GM12874 (cell line): ENCODE data around the gene DNAJC18.

Source experiments
- TF ChIP-seq, protein P1 (sequence below): IDR thresholded peaks from 2 replicates; pipeline ENCODE4 v1.5.1; 2011; ENCODE audit warnings: low read depth, mild to moderate bottlenecking, control low read depth, low read length, moderate library complexity; ENCODE audit not compliant: insufficient read depth

Gene DNAJC18

DNA sequence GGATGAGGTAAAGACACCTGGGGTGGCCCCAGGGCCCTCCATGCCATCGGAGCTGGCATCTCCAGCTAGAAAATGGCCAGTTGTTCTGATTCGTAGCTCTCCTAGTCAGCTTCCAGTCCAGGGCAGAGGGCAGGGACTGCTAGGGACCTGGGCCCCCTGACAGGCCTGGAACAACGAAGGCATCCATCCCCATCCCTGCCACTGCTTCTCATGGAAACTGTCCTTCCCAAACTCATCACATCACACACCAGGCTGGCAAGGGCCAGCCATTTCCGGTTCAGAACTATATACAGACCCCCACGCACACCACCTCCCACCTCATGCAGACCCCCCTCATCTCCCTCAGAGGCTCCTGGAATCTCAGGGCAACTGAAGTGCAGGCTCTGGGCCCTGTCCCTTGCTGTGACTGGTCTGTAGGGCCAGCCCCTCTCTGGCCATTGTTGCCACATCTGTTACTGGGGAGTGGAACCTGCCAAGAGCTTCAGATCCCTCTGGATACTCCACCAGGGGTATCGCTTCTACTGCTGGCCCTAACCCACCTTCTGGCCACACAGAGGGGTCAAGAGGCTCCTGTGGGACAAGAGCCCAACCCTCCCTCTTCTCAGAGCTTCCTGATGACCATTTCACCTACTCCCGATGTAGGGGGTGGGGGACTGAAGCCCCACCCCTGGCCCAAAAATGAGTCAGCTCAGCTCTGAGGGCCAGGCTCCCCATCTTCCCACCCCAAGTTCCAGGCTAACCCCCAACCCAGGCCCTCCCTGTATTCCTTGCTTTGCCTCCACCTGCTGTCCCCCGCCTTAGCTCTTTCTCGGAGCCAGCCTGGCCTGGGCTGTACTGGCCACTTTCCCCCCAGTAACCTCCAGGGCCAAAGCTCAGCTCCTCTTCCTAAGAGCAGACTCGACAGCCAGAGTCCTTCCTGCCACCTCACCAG is 48.4 kb downstream of the DNAJC18 start:
- TF ChIP-seq, protein P1, sequence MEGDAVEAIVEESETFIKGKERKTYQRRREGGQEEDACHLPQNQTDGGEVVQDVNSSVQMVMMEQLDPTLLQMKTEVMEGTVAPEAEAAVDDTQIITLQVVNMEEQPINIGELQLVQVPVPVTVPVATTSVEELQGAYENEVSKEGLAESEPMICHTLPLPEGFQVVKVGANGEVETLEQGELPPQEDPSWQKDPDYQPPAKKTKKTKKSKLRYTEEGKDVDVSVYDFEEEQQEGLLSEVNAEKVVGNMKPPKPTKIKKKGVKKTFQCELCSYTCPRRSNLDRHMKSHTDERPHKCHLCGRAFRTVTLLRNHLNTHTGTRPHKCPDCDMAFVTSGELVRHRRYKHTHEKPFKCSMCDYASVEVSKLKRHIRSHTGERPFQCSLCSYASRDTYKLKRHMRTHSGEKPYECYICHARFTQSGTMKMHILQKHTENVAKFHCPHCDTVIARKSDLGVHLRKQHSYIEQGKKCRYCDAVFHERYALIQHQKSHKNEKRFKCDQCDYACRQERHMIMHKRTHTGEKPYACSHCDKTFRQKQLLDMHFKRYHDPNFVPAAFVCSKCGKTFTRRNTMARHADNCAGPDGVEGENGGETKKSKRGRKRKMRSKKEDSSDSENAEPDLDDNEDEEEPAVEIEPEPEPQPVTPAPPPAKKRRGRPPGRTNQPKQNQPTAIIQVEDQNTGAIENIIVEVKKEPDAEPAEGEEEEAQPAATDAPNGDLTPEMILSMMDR = no peak

DNA sequence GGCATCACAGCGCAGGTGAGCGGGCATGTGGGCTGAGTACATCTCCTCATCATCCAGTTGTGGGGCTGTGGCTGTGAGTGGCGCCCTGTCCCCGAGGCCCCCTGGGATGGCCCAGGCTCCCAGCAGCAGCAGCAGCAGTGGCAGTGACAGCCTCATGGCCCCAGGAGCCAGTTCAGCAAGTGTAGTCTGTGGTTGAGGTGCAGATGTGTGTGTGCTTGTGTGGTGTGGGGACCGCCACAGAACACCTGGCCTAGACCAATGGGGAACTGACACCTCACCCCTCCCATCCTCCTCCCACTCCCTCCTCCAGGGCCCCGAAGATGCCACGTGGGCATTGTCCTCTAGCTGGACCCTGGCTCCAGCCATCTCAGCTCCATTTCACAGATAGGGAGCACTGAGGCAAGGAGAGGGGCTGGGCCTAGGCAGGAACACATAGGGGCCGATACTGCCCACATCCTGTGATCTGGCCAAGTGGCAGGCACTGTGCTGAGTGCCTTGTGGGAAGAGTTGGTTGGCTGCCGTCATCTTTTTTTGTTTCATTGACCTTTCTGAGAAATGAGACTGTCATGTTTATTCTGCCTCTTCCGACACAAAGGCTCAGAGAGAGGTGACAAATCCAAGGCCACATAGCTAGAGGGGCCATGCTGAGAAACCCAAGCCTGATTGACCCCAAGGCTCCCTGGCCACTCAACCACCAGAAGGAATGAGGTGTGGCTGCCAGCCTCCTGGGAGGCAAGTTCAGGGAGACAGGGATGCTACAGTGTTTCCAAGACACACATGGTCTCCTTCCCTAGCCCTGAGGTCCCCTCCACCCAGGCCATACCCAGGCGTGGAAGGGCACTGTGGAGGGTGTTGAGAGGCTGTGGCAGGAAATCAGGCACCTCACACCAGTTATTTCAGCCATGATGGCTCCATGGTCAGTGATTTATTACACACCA is 49.4 kb downstream of the DNAJC18 start, which contains the start of gene MZB1:
TSS of gene MZB1 (minus strand) at position 213 of the 938 bp plus-strand sequence. CDS start at position 156, 57 bp downstream.
- TF ChIP-seq, protein P1 = no peak

DNA sequence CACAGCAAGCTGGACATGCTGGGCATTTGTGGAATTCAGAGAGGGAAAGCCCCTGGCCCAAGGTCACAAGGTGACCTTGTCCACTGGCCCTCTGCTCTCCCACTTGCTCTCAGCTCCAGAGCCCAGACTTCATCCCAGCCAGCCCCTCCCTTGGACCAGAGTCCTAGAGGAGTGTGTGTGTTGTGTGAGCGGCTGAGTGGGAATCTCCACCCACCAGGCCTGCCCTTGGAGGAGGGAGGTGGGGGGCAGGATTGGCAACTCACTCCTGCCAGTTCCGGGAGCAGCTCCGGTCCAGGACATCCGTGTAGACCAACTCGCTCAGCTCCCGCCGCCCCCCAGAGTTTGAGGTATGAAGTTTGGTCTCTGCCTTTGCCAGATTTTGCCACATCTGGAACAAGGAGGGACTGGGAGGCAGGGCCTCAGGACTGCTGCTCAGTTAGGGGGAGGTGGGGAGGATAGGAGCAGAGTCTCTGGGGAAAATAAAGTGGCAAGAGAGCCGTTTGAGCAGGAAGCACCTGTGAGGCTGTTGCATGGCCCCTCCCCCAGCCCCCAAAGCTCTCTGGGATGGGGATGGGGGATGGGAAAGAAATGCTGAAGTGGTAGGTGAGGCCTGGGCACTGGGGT is 51.0 kb downstream of the DNAJC18 start:
- TF ChIP-seq, protein P1 = 0 out of 2 replicates have a peak, but pooled peaks have one; percentile 2

DNA sequence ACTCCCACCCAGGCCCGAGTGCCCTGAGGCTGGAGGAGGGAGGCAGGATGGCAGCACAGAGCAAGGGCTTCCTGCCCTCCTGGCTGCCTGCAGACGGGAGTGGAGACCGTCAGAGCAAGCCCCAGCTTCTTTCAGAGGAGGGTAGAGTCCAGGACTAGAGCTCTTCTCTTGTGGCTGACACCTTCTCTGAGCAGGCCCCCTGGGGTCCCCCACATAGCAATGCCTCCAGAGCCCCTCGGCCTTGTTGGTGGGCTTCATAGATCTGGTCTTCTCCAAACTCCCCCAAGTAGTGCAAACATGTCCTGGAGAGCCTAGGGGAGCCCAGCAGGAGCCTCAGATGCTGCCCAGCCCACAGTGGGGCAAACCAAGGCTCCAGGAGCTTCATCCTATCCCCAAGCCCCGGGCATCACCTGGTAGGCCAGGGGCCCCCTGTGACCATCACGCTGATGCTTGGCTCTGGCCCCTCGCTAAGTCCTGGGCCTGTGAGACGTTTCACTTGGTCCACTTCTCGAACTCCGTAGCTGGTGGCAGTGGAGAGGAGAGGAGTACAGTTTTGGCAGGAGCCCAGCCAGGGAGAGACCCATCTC is 51.6 kb downstream of the DNAJC18 start:
- TF ChIP-seq, protein P1 = no peak

DNA sequence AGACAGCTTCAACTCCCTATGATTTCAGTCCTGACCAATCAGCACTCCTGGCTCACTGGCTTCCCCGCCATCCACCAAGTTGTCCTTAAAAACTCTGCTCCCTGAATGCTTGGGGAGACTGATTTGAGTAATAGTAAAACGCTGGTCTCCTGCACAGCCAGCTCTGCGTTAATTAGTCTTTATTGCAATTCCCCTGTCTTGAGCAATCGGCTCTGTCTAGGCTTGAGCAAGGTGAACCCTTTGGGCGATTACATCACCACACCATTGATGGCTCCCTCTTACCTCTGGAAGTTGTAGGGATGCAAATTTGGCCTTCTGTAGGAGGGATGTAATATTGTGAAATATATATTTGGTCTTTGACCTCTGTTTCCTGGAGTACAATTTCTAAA is 53.3 kb downstream of the DNAJC18 start:
- TF ChIP-seq, protein P1 = no peak

DNA sequence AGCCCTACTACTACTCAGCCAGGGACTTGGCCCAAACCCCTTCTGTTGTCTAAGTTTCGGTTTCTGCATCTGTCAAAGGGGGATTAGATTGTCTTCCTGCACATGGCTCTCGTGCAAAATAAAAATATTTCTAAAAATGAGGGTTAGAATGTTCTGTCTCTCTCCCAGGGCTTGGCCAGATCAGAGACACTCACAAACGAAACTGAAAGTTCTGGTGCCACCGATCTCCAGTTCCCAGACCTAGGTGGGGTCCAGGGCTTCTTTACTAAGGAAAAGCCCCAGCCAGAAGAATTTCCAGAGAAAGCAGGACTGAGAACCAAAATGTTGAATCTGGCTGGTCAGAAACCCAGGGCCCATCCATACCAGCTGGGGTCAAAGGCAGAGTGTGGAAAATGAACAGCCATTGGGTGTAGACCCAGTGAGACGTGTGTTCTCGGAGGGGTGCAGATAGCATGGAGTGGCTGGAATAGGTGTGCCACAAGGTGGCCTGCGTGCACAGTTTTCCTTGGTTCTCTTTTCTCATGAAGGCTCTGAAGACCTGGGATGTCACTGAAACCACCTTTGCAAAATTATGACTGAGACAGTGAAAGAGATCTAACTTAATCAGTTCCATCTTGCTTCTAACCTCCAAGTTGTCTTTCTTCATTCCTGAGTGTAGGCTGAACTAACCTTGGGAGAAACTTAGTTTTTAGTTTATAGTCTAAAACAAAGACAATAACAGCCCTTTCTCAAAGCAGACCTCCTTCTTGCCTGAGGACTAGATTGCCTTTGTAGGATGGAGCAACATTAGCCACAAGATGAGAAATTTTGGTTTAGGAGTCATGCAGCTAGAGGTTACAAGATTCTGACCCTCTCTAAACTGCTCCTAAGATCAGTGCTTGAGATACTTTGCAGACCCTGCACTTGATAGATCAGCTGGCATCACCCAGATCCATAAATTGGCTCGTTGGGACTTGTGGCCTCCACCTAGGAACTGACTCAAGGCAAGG is 54.0 kb downstream of the DNAJC18 start:
- TF ChIP-seq, protein P1 = no peak
